ENCODE measurements around the gene TAMM41.
"Not testable (repeated sequence)": the region's sequence is repeated elsewhere in the genome, so short reads cannot be mapped to it uniquely, and the experiment has no call there.

Gene TAMM41

GRCh38 chr3:11757929-11758328, 88.8 kb downstream of the TAMM41 start:
- no peak for DNase-seq

- DNase-seq = peak; percentile 37
These were observed 89.2 kb downstream of the TAMM41 start for GRCh38 chr3:11757441-11757875.

- DNase-seq = no peak
These were observed 91.4 kb downstream of the TAMM41 start for GRCh38 chr3:11755276-11755675.

GRCh38 chr3:11752254-11752653, 94.4 kb downstream of the TAMM41 start:
- DNase-seq = not testable (repeated sequence)

- not testable (repeated sequence) for DNase-seq
These were observed 98.4 kb downstream of the TAMM41 start for GRCh38 chr3:11748306-11748705.

Data from hematopoietic multipotent progenitor cell treated with erythropoietin and hydrocortisone succinate and interleukin-3 and kit ligand, for 4 days (in vitro differentiated cells).